ENCODE results near the gene DOHH. TPM values are rescaled to one million over a fixed set of nuclear protein-coding genes. Genes with fewer than 3 reads are reported as not detected.
A peak's percentile ranks its signal among the peaks of the same experiment; 100 is the strongest.

DOHH gene
- total RNA-seq, 2 donors from 2014 or later: 8.8 to 13.6 TPM

DNA sequence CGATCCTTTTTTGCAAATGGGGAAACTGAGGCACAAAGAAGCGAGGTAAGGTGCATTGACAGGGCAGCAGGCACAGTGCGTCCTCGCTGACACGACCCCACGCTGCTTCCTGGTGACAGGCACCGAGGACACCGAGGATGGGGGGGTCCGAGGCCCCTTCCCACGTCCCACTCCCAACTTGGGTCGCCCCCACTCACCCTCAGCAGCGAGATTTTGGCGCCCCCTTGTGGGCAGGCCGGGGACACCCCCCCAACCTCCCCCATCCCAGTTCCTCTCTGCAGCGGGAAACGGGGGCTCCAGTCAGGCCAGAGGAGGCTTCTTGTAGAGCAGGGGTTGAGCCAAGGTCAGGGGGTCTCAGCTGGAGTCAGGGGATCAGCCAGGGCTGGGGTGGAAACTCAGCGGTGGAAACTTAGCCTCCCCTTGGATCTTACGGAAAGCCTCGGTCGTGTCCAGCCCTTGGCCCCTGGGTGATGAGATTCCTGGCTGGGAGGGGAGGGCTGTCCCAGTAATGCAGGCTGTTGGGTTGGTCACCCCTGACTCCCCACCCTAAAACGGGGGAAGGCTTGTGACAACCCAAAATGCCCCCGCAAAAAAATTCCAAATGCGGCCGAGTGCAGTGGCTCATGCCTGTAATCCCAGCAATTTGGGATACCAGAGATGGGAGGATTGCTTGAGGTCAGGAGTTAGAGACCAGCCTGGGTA lies 28.4 kb downstream of the DOHH start:
- DNase-seq (peak in 1 of 2 donors; percentile 46), ATAC-seq (peak; percentile 27)
- intact Hi-C loops (cut with DNase I, micrococcal nuclease): loop anchor here in 1 of 2 donors (10.0 kb wide), 1 partner anchor 147 kb away; no protein-coding TSS in a partner anchor

DNA sequence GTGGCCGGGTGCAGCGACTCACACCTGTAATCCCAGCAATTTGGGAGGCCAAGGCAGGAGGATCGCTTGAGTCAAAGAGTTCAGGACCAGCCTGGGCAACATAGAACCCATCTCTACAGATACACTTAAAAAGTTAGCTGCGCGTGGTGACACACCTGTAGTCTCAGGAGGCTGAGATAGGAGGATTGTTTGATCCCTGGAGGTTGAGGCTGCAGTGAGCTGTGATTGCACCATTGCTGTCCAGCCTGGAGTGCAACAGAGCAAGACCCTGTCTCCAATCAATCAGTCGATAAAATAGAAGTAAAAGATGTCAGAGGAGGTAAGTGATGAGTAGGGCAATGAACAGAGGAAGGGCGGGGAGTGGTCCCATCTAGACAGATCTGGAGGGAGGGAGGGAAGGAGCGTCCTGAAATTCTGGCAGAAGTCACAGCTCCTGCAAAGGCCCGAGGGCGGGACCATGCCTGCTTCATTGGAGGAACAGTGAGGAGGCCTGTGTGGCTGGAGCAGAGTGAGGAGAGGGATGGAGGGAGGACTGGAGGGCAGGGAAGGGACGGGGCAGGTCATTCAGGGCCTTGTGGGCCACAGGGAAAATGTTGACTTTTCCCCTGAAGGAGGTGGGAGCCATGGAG lies 29.9 kb downstream of the DOHH start:
- DNase-seq (no peak), ATAC-seq (no peak)
- intact Hi-C loops (cut with DNase I, micrococcal nuclease): loop anchor here in 1 of 2 donors (10.0 kb wide), 1 partner anchor 146 kb away; no protein-coding TSS in a partner anchor

DNA sequence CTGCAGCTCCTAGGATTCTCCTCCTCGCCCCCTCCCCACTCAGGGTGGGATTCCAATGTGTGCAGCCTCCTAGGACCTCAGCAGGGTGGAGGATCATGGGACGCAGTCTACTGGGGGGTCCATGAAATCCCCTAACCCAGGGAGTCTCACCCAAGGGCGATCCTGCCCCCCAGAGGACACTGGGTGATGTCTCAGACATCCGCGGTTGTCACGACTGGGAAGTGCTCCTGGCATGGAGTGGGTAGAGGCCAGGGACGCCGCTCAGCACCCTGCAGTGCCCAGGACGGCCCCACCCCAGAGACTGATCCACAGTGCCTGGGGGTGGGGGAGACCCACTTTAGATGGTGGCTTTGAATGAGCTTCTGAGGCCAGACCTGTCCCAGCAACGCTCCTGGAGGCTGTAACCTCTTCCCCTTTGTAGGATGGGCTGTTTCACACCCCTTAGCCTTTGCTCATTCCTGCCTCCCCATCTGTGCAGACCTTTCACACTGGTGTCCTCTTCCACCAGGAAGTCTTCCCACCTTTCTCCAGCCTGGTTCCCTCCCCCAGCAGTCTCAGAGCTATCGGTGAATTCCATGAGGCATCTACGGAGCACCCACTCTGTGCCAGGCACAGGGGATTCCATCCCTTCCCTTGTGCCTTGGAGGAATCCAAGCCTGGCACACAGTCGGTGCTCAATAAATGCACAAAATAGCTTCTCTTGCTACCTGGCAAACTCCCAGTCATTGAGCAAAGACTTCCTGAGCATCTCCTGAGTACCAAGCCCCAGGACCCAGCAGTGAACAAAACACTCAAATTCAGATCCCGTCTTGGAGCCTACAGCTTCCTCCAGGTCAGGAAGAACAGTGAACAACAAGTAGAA lies 30.6 kb downstream of the DOHH start:
- intact Hi-C loops (cut with DNase I, micrococcal nuclease): loop anchor here in 1 of 2 donors (10.0 kb wide), 1 partner anchor 145 kb away; no protein-coding TSS in a partner anchor
- ATAC-seq: no peak
- DNase-seq: no peak

DNA sequence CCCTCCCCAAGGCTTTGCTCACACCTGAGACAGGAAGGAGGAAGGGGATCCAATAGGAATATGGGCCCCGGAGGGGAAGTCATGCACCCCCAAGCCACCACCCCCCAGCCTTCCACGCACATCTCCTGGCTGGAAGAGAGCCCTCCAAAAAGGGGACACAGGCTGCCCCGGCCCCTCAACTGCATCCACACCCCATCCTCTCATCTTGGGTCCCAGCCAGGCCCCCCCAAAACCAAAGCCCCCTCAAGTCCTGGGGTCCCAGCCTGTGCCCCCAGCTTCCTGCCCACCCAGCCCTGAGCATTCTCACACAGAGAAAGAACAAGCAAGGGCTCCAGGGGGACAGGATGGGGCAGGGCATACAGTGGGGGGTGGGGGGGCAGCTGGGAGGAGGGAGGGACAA lies 32.3 kb downstream of the DOHH start:
- intact Hi-C loops (cut with DNase I, micrococcal nuclease): no loop called here
- ATAC-seq: no peak
- no peak for DNase-seq

DNA sequence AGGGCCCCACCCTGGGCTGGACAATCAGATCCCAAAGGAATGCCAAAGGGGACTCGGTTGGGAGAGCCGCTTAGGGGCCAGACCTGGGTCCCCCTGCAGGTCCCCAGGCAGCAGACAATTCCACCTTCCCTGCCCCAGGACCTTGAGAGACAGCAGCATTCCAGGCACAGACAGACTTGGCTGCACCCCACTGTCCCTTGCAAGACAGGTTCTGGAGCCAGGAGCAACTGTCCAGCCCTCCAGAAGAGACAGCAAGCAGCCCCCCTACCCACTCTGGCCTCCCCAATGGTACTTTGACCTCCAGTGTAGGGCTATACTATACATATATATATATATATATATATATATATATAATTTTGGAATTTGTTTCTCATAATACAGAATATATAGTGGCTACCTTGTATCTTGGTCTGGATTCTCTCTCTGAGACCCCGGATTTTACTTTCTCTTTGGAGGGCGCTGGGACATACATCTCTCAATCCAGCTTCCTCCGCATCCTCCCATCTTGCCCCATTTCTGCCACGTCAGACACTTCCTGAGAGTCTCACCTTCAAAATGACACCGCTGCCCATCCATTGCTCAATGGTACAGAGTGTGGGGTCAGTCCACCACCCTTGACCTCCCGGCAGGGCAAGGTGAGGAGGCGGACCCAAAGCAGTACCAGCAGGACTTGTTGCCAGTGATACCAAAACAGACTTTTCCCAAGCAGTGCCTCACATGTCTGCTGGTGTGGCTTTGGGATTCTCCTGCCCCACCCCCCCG lies 32.9 kb downstream of the DOHH start:
- intact Hi-C loops (cut with DNase I, micrococcal nuclease): no loop called here
- no peak for DNase-seq
- no peak for ATAC-seq

DNA sequence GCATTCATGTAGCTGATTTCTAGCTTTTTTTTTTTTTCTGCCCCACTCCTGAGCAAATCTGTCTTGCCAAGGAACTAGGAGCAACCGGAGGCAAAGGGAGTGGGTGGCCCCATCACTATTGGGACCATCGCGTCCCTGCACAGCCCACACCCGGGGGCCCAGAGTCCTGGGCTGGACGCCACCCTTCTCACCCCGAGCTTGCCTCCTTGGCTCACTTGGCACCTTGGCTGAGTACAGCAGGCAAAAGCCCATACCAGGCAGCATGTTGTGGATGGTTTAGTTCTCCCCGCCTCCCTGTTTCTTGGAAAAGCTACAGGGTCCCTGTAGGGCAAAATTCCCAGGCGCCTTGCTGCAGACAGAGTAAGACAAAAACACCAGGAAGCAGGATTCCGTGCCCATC lies 33.8 kb downstream of the DOHH start:
- ATAC-seq (no peak), DNase-seq (no peak)
- intact Hi-C loops (cut with DNase I, micrococcal nuclease): no loop called here

DNA sequence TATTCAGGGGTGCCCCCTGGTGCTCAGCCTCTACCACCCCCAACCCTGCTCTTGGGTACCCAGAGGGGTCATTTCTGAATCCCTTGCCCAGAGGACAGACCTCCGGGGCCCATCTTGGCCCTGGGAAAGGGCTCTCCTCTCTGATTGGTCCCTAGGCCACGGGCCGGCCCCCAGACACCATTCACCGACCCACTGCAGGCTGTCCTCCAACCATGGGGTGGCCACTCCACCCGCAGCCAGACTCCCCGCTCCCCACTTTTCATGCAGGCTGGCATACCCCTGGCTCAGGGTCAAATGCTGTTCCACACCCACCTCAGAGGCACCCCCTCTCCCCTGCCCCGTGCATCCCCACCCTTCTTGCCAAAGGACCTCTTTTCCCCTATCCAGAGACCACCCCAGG lies 34.9 kb downstream of the DOHH start:
- intact Hi-C loops (cut with DNase I, micrococcal nuclease): no loop called here
- ATAC-seq: no peak

DNA sequence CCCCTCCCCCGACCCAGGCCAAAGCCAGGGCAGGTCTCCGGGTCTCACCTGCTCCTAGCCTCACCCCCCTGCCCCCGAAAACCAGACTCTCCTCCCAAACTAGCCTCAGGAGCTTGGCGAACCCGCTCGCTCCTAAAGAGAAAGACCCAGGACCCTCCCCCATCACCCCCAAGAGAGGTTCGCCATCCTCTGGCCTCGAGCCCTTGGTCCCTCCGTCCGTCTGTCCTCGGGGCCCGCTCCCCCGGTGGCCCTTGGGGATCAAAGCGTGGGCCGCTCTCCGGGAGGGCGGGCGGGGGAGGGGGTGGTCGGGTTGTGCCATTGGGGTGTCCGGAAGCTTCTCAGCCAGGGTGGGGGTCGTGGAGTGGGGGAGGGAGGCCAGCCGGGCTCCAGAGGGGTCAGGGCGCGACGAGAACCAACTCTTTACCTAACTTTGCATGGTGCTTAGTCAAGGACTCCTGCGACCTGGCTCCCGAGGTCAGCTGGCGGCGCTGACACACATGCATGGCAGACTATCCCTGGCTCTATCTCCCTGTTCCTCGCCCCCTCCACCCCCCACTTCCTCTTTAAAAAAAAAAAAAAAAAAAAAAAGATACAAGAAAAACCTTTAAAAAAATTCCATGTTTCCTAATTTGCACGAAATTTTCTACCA lies 35.8 kb downstream of the DOHH start:
- DNase-seq (no peak), ATAC-seq (no peak)
- intact Hi-C loops (cut with DNase I, micrococcal nuclease): no loop called here

More for the DNA sequence above, 34.9 kb downstream of the DOHH start:
- no peak for DNase-seq

DNA sequence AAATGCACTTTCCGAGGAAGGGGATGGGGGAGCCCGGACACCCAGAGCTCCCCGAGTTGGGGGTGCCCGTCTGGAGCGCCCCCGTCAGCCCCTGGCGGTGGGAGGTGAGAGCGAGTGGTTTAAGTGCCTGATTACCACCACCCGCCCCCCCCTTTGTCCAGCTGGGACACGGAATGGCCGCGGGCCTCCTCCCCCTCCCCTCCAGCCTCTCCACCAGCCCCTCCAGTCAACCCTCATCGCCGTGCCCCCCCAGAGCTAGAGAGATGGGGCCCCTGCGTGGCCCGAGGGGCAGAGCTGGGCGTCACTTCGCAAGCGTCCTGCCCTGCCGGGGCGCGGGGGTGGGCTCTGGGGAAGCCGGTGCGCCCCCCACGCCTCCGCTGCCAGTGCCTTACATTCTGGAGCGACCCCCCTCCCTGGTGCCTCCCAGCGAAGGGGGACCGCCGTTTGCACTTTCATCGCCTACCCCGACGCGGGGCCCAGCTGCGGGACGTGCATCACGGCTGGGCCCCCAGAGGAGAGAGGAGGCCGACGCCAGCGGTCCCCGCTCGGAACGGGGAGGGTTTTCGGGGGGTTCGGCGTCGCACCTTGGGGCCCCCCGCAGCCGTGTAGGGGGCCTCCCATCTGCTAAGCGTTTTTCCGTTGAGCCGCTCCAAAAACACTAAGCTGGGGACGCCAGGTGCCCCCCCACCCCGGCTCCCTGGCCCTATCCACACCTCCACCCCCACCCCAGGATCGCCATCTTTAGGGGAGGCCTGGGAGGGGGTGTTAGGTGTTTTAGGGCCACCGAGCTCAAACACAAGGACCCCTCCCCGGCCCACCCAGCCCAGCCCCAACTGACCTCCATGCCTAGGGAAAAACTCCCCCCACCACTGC lies 36.5 kb downstream of the DOHH start:
- ATAC-seq (no peak), DNase-seq (no peak)
- intact Hi-C loops (cut with DNase I, micrococcal nuclease): no loop called here

DNA sequence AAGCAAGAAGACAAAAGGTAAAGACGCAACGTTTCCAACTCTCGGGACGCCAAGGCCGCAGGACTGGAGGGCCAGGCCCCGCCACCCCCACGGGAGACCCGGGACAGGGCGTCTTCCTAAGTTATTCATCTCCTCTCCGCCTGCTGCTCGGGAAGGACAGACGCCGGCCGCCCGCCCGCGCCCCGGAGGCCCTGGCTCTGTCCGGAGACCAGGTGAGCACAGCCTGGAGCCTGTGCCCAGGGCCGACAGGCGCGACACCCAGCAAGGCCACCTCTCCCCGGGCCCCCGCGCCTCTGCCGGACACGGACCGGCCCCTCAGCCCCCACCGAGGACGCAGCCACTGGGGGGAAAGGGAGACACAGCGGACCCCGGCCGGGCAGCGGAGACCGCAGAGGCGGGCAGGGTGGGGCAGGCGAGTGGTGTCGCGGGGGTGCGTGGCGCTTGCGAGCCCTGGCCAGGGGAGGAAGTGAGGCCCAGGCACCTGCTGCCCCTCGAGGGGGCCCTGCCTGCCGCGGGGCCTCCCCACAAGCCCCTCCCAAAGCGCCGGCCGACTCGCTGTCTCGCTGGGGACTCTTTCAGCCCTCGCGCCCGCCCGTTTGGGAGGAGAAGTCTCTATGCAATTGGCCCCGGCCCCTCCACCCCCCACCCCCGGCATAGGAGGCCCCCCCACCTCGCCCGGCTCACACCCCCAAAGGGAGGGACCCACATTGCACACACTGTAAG lies 37.3 kb downstream of the DOHH start:
- intact Hi-C loops (cut with DNase I, micrococcal nuclease): no loop called here
- DNase-seq (no peak), ATAC-seq (no peak)

DNA sequence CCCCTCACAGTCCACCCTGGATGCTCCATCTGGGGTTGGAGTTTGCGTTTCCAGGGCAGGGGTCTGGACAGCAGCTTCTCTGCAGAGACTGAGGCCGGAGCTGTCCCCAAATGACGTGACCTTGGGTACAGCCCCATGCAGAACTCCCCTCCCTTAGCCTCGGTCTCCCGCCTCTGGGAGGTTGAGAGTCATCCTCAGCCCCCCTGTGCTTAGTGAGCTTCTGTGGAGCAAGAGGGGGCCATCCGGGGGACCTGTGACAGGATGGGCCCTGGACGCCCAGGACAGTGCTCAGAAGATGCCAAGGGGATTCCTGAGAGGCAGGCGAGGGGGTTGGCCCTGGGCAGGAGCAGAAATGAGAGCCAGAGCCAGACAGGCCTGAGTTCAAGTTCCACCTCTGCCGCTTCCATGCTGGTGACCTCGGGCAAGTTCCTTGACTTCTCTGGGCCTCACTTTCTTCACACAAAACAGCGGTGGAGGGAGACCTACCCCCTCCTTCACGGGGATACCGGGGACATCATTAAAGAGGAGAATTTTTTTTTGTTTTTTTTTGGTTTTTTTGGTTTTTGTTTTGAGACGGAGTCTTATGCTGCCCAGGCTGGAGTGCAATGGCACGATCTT lies 40.4 kb downstream of the DOHH start:
- intact Hi-C loops (cut with DNase I, micrococcal nuclease): no loop called here
- no peak for DNase-seq
- no peak for ATAC-seq

DNA sequence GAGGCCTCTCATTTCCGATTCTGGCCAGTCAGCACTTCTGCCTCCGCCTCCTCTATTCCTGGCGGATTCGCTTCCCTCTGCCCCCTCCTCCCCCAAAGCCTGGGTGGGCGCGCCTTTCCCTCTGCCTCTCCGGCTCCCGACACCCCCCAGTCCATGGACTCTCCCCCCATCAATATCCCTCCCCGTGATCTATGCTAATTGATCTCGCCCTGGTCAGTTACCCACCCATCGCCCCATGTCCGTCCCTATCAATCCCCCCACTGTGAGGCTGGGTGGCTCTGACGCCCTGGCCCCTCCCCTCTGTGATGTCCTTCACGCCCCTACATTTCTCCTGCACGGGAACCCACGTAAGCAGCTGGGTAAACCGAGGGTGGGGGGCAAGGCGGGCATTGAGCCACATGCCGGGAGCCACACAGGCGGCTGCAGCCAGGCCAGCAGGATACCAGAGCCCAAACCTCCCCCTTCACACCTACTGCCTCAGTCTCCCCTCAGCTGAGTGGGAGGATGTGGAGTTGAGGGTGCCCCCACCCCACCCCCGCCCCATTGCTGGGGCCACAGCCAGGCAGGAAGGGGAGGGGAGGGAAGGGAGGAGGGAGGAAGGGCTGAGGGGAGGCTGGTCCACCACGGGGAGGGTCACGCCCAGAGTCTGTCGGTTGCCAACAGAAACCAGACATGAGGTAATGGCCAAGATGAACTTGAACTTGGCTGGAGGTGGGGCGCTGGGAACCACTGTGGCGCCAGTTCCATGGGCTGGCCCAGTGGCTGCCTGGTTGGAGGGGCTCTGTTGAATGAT lies 41.2 kb downstream of the DOHH start:
- ATAC-seq (peak; percentile 51), DNase-seq (peak; percentile 63 to 72)
- intact Hi-C loops (cut with DNase I, micrococcal nuclease): no loop called here

DNA sequence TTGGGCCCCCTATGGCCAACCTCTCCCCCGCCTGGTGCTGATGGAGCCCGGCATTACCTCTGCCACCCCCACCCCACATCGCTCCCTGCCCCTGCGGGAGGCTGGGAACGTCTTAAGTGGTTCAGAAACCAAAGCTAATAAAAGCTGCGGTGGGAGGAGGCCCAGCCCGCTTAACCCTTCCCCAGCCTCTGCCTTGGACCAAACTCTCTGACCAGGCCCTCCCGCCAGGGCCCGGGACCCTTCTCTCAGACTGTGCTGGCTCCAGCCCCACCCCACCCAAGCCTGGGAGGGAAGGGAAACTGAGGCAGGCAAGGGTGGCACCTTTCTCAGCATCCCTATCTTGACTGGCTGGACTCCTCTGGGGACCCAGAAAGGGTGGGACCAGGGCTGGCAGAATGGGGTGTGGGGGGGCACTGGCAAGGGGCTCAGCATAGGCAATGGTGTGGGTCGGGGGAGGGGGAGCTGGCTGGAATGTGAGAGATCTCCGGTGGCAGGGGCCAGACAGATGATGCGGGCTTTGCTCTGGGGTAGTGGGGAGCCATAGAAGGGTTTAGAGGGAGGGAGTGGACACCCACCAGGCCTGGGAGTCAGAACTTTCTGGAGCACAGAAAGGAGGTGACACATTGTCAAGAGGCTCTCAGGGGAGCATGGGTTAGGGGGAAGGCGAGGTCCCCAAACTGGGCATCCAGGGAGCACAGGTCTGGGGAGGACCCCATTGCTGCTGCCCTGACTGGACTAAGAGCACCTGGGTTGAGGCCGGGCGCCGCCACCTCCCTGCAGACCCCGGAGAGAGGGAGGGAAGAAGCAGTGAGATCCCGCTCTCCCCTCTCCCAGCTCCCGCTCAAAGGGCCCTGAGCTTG lies 42.0 kb downstream of the DOHH start:
- ATAC-seq (no peak), DNase-seq (no peak)
- intact Hi-C loops (cut with DNase I, micrococcal nuclease): no loop called here

DNA sequence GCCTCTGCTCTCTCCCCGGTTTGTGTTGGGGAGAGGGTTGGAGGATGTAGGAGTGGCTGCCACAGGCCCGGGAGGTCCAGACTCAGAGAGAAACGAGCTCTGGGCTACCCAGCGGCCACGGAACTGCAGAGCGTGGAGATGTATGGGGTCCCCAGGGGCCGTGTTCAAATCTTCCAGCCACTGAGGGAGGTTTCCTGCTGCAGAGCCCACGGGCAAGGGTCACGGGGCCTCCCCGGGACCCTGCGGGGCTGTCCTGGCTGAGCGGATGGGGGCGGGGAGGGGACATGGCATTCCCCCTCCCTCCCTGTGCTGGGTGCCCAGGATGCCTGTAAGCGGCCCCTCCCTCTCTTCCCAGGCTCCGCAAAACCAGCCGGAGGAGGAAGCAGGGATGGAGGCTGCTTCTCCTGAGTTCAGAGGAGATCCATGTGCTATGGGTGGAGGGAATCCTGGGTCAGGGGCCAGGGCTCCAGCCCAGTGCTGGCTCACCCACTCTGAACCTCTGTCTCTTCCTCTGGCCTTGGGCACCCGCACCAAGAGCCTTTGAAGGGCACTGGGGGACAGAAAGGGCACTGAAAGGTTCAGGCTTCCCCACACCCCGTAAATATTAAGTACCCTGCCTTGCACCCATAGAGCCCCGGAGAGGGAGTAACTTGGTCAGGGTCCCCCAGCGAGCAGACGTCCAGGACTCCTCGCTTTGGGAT lies 42.8 kb downstream of the DOHH start:
- intact Hi-C loops (cut with DNase I, micrococcal nuclease): no loop called here
- ATAC-seq (no peak), DNase-seq (no peak)
